ENCODE data around the gene MYH6.
"Not testable (repeated sequence)": the region's sequence is repeated elsewhere in the genome, so short reads cannot be mapped to it uniquely, and the experiment has no call there.

MYH6 gene

DNA sequence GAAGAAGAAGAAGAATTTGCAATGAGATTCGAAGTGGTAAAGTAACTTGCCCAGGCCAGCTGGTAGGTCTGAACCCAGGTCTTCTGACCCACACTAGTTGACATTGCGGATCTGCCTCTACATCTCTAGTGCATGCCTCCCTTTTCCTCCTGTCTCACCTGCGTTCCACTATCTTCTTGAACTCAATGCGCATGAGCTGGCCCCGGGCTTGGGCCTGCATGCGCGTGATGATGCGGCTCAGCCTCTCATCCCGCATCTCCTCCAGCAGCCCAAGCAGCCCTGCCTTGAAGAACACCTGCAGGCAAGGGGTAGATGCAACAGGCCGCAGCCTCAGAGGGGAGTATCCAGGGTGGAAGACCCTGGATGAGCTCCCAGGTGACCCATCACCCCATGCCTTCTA lies 11.9 kb downstream of the MYH6 start:
- TF ChIP-seq, protein P1, sequence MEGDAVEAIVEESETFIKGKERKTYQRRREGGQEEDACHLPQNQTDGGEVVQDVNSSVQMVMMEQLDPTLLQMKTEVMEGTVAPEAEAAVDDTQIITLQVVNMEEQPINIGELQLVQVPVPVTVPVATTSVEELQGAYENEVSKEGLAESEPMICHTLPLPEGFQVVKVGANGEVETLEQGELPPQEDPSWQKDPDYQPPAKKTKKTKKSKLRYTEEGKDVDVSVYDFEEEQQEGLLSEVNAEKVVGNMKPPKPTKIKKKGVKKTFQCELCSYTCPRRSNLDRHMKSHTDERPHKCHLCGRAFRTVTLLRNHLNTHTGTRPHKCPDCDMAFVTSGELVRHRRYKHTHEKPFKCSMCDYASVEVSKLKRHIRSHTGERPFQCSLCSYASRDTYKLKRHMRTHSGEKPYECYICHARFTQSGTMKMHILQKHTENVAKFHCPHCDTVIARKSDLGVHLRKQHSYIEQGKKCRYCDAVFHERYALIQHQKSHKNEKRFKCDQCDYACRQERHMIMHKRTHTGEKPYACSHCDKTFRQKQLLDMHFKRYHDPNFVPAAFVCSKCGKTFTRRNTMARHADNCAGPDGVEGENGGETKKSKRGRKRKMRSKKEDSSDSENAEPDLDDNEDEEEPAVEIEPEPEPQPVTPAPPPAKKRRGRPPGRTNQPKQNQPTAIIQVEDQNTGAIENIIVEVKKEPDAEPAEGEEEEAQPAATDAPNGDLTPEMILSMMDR (conservative IDR thresholded peaks at IDR 0.05; ENCODE audit: low read depth, low read length) = no peak
- H3K4me3 ChIP-seq (ENCODE audit: low read depth, low read length) = no peak overlapping the region
- DNase-seq (ENCODE audit: low read depth) = no peak

- TF ChIP-seq, protein P1 (conservative IDR thresholded peaks at IDR 0.05; ENCODE audit: low read depth, low read length) = no peak
- H3K4me3 ChIP-seq (ENCODE audit: low read depth, low read length) = no peak overlapping the region
- DNase-seq (ENCODE audit: low read depth) = no peak
Observed at GRCh38 chr14:23392613-23393012, 15.5 kb downstream of the MYH6 start.

DNA sequence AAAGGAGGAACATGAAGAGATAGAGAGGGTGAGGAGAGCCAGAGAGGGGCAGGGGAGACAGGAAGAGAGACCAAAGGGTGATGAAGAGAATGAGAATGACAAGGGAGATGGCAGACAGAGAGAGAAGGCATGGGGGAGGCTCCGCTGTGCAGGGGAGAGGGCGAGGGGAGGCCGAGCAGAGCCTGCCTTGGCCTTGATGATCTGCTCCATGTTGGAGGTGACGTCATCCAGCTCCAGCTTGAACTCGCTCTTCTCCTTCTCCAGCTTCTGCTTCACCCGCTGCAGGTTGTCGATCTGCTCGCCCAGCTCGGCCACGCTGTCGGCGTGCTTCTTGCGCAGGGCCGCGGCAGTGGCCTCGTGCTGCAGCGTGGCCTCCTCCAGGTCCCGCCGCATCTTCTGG lies 18.2 kb downstream of the MYH6 start:
- DNase-seq (ENCODE audit: low read depth); H3K4me3 ChIP-seq (ENCODE audit: low read depth, low read length): not testable (repeated sequence)

- TF ChIP-seq, protein P1 (conservative IDR thresholded peaks at IDR 0.05; ENCODE audit: low read depth, low read length) = no peak
- no peak overlapping the region for H3K4me3 ChIP-seq (ENCODE audit: low read depth, low read length)
- no peak for DNase-seq (ENCODE audit: low read depth)
Observed at GRCh38 chr14:23389396-23389795, 18.7 kb downstream of the MYH6 start.

DNA sequence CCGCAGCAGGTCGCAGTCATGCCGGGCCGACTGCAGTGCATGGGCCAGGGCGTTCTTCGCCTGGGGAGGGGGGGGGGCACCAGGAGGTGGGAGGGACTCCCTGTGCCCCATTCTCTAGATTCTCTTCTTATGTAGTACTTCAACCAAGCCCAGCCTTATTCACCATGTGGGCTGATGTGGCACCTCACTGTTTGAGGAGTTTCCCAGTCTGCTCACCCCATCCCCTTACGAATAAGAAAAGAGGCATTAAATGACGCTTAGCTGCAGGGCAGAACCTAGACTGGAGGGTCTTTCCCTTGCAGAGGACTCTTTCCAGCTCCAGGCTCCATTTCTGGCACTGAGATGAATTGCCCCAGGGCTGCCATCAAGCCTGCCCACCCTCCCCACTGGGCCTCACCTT lies 19.1 kb downstream of the MYH6 start:
- TF ChIP-seq, protein P1 (conservative IDR thresholded peaks at IDR 0.05; ENCODE audit: low read depth, low read length) = no peak
- no peak for DNase-seq (ENCODE audit: low read depth)
- no peak overlapping the region for H3K4me3 ChIP-seq (ENCODE audit: low read depth, low read length)

GRCh38 chr14:23387916-23388882 lies 19.9 kb downstream of the MYH6 start:
- TF ChIP-seq, protein P1 (conservative IDR thresholded peaks at IDR 0.05; ENCODE audit: low read depth, low read length) = no peak
- DNase-seq (ENCODE audit: low read depth) = no peak

DNA sequence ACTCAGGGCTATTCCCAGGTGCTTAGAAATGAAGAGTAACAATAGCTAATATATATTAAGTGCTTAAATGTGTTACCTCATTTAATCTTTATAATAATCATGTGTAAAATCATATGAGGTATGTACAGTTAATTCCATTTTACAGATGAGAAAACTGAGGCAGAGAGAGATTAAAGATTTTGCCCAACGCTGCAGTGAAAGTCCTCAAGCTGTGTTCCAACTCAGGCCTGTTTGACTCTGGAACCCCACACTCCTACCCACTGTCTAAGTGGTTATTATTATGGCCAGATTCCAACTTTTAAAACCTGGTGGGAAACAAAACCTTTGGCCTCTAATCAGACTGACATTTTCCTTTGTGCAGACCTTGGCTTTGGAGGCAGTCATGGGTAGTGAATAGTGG lies 21.1 kb downstream of the MYH6 start:
- DNase-seq (ENCODE audit: low read depth) = no peak
- no peak overlapping the region for H3K4me3 ChIP-seq (ENCODE audit: low read depth, low read length)
- TF ChIP-seq, protein P1 (conservative IDR thresholded peaks at IDR 0.05; ENCODE audit: low read depth, low read length) = no peak

More at GRCh38 chr14:23387916-23388882, 19.9 kb downstream of the MYH6 start:
- H3K4me3 ChIP-seq (ENCODE audit: low read depth, low read length) = no peak overlapping the region

GRCh38 chr14:23386266-23386657 lies 21.8 kb downstream of the MYH6 start:
- H3K4me3 ChIP-seq (ENCODE audit: low read depth, low read length) = not testable (repeated sequence)

More at GRCh38 chr14:23386266-23386657, 21.8 kb downstream of the MYH6 start:
- DNase-seq (ENCODE audit: low read depth) = not testable (repeated sequence)
